HG03159 (cell line): Measurements from ENCODE around the gene DEDD.

Experiments used
- ATAC-seq: cut with Tn5 transposase; IDR thresholded peaks from one replicate; pipeline ENCODE4 v1.9.1; 2021; ENCODE audit warnings: mild to moderate bottlenecking, moderate library complexity; ENCODE audit not compliant: unreplicated experiment

DEDD gene

GRCh38 chr1:161077426-161077825 is 55.0 kb downstream of the DEDD start:
- ATAC-seq: no peak

GRCh38 chr1:161076410-161076809 is 56.1 kb downstream of the DEDD start:
- ATAC-seq: no peak

- no peak for ATAC-seq
Measured at GRCh38 chr1:161074676-161075368, 57.6 kb downstream of the DEDD start.

- ATAC-seq: no peak
Measured at GRCh38 chr1:161073474-161074121, 58.9 kb downstream of the DEDD start.

GRCh38 chr1:161072751-161073449 is 59.6 kb downstream of the DEDD start:
- ATAC-seq: no peak

GRCh38 chr1:161071886-161072371 is 60.5 kb downstream of the DEDD start:
- no peak for ATAC-seq
